Mesenchymal stem cell (in vitro differentiated cells and primary cell): ENCODE measurements around the gene PARN.
"Not testable (repeated sequence)": the region's sequence is repeated elsewhere in the genome, so short reads cannot be mapped to it uniquely, and the experiment has no call there.

Source experiments
- DNase-seq: peaks from one replicate; pipeline ENCODE4 v3.0.0-alpha.2; 2013
- H2AFZ ChIP-seq: one replicate; pipeline ENCODE4 v1.6.1; 2013; ENCODE audit warnings: low read depth, mild to moderate bottlenecking, control low read depth, inconsistent platforms, low read length, moderate library complexity
- H2AK5ac ChIP-seq: 2 replicates; pipeline ENCODE4 v1.6.1; 2013; ENCODE audit warnings: low read length, moderate library complexity, mild to moderate bottlenecking, inconsistent platforms; ENCODE audit not compliant: severe bottlenecking
- H2BK120ac ChIP-seq: one replicate; pipeline ENCODE4 v1.6.1; 2013; ENCODE audit warnings: low read depth, mild to moderate bottlenecking, inconsistent platforms, low read length, moderate library complexity
- H2BK12ac ChIP-seq, 2 experiments: one replicate each; pipeline ENCODE4 v1.6.1; 2013; ENCODE audit warnings: inconsistent platforms in 2 of 2, low read length in 2 of 2, mild to moderate bottlenecking in 2 of 2, moderate library complexity in 2 of 2, control low read depth in 1 of 2
- H2BK15ac ChIP-seq: one replicate; pipeline ENCODE4 v1.6.1; 2013; ENCODE audit warnings: mild to moderate bottlenecking, low read depth, inconsistent platforms; ENCODE audit not compliant: poor library complexity, severe bottlenecking
- H2BK5ac ChIP-seq: 2 replicates; pipeline ENCODE4 v1.6.1; 2013; ENCODE audit warnings: low read depth, mild to moderate bottlenecking, low read length, control low read depth, inconsistent platforms; ENCODE audit not compliant: poor library complexity, severe bottlenecking
- H3K14ac ChIP-seq, 2 experiments: one replicate each; pipeline ENCODE4 v1.6.1; 2013; ENCODE audit warnings: inconsistent platforms in 2 of 2, low read length in 2 of 2, control low read depth in 1 of 2, mild to moderate bottlenecking in 1 of 2, moderate library complexity in 1 of 2
- H3K18ac ChIP-seq, 2 experiments: one replicate each; pipeline ENCODE4 v1.6.1; 2013; ENCODE audit warnings: inconsistent platforms in 2 of 2, low read length in 2 of 2, control low read depth in 1 of 2, low read depth in 1 of 2, mild to moderate bottlenecking in 1 of 2
- H3K23ac ChIP-seq, 2 experiments: one replicate each; pipeline ENCODE4 v1.6.1; 2013; ENCODE audit warnings: inconsistent platforms in 2 of 2, low read length in 2 of 2, mild to moderate bottlenecking in 2 of 2, moderate library complexity in 2 of 2, control low read depth in 1 of 2
- H3K27ac ChIP-seq: 2 replicates; pipeline ENCODE4 v1.5.1; 2013; ENCODE audit warnings: mild to moderate bottlenecking, moderate library complexity, low read length, control low read depth, inconsistent platforms; ENCODE audit not compliant: poor library complexity, severe bottlenecking
- H3K27me3 ChIP-seq, 2 experiments: 2 replicates each; pipeline versions ENCODE4 v1.6.1 to v1.7.0; 2013; ENCODE audit warnings: low read length in 2 of 2, mild to moderate bottlenecking in 2 of 2, moderate library complexity in 2 of 2, control low read depth in 1 of 2, inconsistent platforms in 1 of 2; ENCODE audit not compliant: control insufficient read depth in 1 of 2, insufficient read depth in 1 of 2
- H3K36me3 ChIP-seq, 2 experiments: 2 replicates each; pipeline versions ENCODE4 v1.6.1 to v1.7.0; 2013; ENCODE audit warnings: low read length in 2 of 2, control low read depth in 1 of 2, inconsistent platforms in 1 of 2, low read depth in 1 of 2, mild to moderate bottlenecking in 1 of 2; ENCODE audit not compliant: insufficient read depth in 2 of 2, control insufficient read depth in 1 of 2
- H3K4ac ChIP-seq, 2 experiments: one replicate each; pipeline ENCODE4 v1.6.1; 2013; ENCODE audit warnings: inconsistent platforms in 2 of 2, low read length in 2 of 2, mild to moderate bottlenecking in 2 of 2, moderate library complexity in 2 of 2, control low read depth in 1 of 2, low read depth in 1 of 2
- H3K4me1 ChIP-seq: 2 replicates; pipeline ENCODE4 v1.6.1; 2013; ENCODE audit warnings: low read depth, low read length, control low read depth; ENCODE audit not compliant: control insufficient read depth, insufficient read depth
- H3K4me2 ChIP-seq: 2 replicates; pipeline ENCODE4 v1.6.1; 2013; ENCODE audit warnings: low read length, mild to moderate bottlenecking, inconsistent platforms; ENCODE audit not compliant: poor library complexity, severe bottlenecking
- H3K4me3 ChIP-seq, 2 experiments: 2 replicates each; pipeline versions ENCODE4 v1.5.1 to v1.7.0; 2013; ENCODE audit warnings: low read length in 2 of 2, mild to moderate bottlenecking in 2 of 2, control low read depth in 1 of 2, low read depth in 1 of 2; ENCODE audit not compliant: insufficient read depth in 1 of 2
- H3K79me1 ChIP-seq: replicated peaks from 2 replicates; pipeline ENCODE4 v1.6.1; 2013; ENCODE audit warnings: mild to moderate bottlenecking, control low read depth, low read length, inconsistent platforms; ENCODE audit not compliant: poor library complexity, severe bottlenecking
- H3K9ac ChIP-seq: 2 replicates; pipeline ENCODE4 v1.7.0; 2013; ENCODE audit warnings: mild to moderate bottlenecking, low read length, moderate library complexity
- H3K9me3 ChIP-seq: 2 replicates; pipeline ENCODE4 v1.7.0; 2013; ENCODE audit warnings: mild to moderate bottlenecking, low read length; ENCODE audit not compliant: control insufficient read depth
- H4K8ac ChIP-seq: one replicate; pipeline ENCODE4 v1.6.1; 2013; ENCODE audit warnings: inconsistent platforms, mild to moderate bottlenecking, low read length, moderate library complexity
- H4K91ac ChIP-seq: one replicate; pipeline ENCODE4 v1.6.1; 2013; ENCODE audit warnings: mild to moderate bottlenecking, low read length, inconsistent platforms
- WGBS: methylation state at CpG from one replicate; pipeline ENCODE4 v1.1.7; 2013; ENCODE audit warnings: mixed read lengths; 5-methylcytosine and 5-hydroxymethylcytosine counted together

PARN gene

GRCh38 chr16:14407786-14408399 is 222.2 kb downstream of the PARN start:
- no peak overlapping the region for H2AFZ ChIP-seq
- no peak overlapping the region for H3K18ac ChIP-seq
- no peak overlapping the region for H3K9ac ChIP-seq
- H3K4me3 ChIP-seq: no peak overlapping the region
- H3K27ac ChIP-seq: no peak overlapping the region
- H2BK15ac ChIP-seq: no peak overlapping the region
- H3K36me3 ChIP-seq: no peaks in the 10 kb centered on the region
- H2BK12ac ChIP-seq: no peak overlapping the region
- H2BK5ac ChIP-seq: no peak overlapping the region
- no peak overlapping the region for H3K4me2 ChIP-seq
- H3K14ac ChIP-seq: no peak overlapping the region
- no peak overlapping the region for H2BK120ac ChIP-seq
- H3K79me1 ChIP-seq: no peaks in the 10 kb centered on the region
- H3K4ac ChIP-seq: no peak overlapping the region
- no peak overlapping the region for H4K91ac ChIP-seq
- no peaks in the 10 kb centered on the region for H3K9me3 ChIP-seq
- H3K23ac ChIP-seq: no peak overlapping the region
- no peaks in the 10 kb centered on the region for H3K27me3 ChIP-seq
- DNase-seq: no peak
- 99% methylated on average over 2 of the region's 2 CpGs for WGBS
- H2AK5ac ChIP-seq: no peak overlapping the region
- H3K4me1 ChIP-seq: peaks cover 3% of the 10 kb centered on the region
- no peak overlapping the region for H4K8ac ChIP-seq

- Histone ChIP-seq H3K4me2 (no peak overlapping the region), H3K9me3 (no peaks in the 10 kb centered on the region), H3K27me3 (no peaks in the 10 kb centered on the region), H3K14ac (no peak overlapping the region), H3K23ac (no peak overlapping the region), H2BK15ac (no peak overlapping the region), H3K79me1 (no peaks in the 10 kb centered on the region), H3K4me1 (peaks cover 3% of the 10 kb centered on the region), H2AFZ (no peak overlapping the region), H2BK12ac (no peak overlapping the region), H3K4ac (no peak overlapping the region), H3K36me3 (no peaks in the 10 kb centered on the region), H3K4me3 (no peak overlapping the region), H2AK5ac (no peak overlapping the region), H3K9ac (no peak overlapping the region), H2BK120ac (no peak overlapping the region), H3K18ac (no peak overlapping the region), H4K91ac (no peak overlapping the region), H2BK5ac (no peak overlapping the region), H4K8ac (no peak overlapping the region), H3K27ac (no peak overlapping the region)
- no peak for DNase-seq
- 54% methylated on average over 43 of the region's 43 CpGs for WGBS
Observed at GRCh38 chr16:14405611-14406537, 224.2 kb downstream of the PARN start.

- H3K4me2 ChIP-seq, H4K91ac ChIP-seq, H3K4me3 ChIP-seq, H2BK5ac ChIP-seq, H3K9me3 ChIP-seq, H3K27ac ChIP-seq, H3K4ac ChIP-seq, H2AFZ ChIP-seq, H2BK120ac ChIP-seq, H4K8ac ChIP-seq, H3K36me3 ChIP-seq, H2AK5ac ChIP-seq, H3K79me1 ChIP-seq, H3K27me3 ChIP-seq, DNase-seq, H3K18ac ChIP-seq, H3K23ac ChIP-seq, H2BK12ac ChIP-seq, H2BK15ac ChIP-seq, H3K9ac ChIP-seq, H3K14ac ChIP-seq: not testable (repeated sequence)
- H3K4me1 ChIP-seq: peaks cover 22% of the 10 kb centered on the region
- WGBS: 81% methylated on average over 8 of the region's 8 CpGs
Observed at GRCh38 chr16:14403001-14403389, 227.1 kb downstream of the PARN start.

- H2BK15ac ChIP-seq, H3K23ac ChIP-seq, H3K4me3 ChIP-seq, H3K18ac ChIP-seq, H3K4ac ChIP-seq, H2BK120ac ChIP-seq, H2BK12ac ChIP-seq, H2AFZ ChIP-seq, H4K8ac ChIP-seq, H3K27ac ChIP-seq, DNase-seq, H3K36me3 ChIP-seq, H3K27me3 ChIP-seq, H3K9me3 ChIP-seq, H4K91ac ChIP-seq, H3K4me2 ChIP-seq, H3K14ac ChIP-seq, H2BK5ac ChIP-seq, H3K9ac ChIP-seq, H2AK5ac ChIP-seq, H3K79me1 ChIP-seq: not testable (repeated sequence)
- WGBS: 91% methylated on average over 14 of the region's 15 CpGs
- peaks cover 22% of the 10 kb centered on the region for H3K4me1 ChIP-seq
Observed at GRCh38 chr16:14402114-14403000, 227.7 kb downstream of the PARN start.
